GM21529 (cell line): ENCODE measurements around the gene PTK6.
"Not testable (repeated sequence)": the region's sequence is repeated elsewhere in the genome, so short reads cannot be mapped to it uniquely, and the experiment has no call there.

ENCODE experiments used
- ATAC-seq: cut with Tn5 transposase; IDR thresholded peaks from one replicate; pipeline ENCODE4 v1.9.1; 2021; ENCODE audit not compliant: unreplicated experiment

The PTK6 gene

DNA sequence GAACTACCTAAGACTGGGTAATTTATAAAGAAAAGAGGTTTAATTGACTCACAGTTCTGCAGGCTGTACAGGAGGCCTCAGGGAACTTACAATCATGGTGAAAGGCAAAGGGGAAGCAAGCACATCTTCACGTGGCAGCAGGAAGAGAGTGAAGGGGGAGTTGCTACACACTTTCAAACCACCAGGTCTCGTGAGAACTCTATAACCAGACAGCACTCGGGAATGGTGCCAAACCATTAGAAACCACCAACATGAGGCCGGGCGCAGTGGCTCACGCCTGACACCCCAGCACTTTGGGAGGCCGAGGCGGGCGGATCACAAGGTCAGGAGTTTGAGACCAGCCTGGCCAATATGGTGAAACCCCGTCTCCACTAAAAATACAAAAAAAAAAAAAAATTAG lies 22.7 kb downstream of the PTK6 start:
- not testable (repeated sequence) for ATAC-seq

DNA sequence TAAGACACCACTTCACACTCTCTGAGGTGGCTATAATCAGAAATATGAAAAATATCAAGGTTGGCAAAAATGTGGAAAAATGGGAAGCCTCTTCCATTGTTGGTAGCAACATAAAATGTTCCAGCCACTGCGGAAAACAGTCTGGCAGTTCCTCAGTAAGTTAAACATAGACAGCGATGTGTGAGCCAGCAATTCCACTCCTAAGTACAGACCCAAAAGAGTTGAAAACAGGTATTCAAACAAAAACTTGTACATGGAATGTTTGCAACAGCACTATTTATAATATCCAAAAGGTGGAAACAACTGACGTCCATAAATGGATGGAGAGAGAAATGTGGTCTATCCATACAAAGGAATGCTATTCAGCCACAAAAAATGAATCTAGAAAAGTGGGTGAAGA lies 24.0 kb downstream of the PTK6 start:
- ATAC-seq = no peak

DNA sequence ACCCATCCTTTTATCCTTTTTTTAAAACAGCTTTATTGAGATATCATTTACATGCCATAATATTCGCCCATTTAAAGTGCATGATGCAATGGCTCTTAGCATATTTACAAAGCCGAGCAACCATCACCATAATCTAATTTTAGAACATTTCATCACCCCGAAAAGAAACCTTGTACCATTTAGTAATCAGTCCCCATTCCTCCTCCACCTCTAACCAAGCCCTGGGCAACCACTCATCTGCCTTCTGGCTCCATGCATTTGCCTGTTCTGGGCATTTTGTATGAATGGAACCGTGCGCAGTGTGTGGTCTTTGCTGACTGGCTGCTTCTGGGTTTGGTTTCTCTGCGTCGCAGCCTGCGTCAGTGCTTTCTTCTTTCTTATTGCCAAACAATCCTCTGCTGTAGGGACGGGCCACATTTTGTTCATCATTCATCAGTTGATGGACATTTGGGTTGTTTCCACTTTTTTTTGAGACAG lies 28.1 kb downstream of the PTK6 start:
- ATAC-seq = no peak

DNA sequence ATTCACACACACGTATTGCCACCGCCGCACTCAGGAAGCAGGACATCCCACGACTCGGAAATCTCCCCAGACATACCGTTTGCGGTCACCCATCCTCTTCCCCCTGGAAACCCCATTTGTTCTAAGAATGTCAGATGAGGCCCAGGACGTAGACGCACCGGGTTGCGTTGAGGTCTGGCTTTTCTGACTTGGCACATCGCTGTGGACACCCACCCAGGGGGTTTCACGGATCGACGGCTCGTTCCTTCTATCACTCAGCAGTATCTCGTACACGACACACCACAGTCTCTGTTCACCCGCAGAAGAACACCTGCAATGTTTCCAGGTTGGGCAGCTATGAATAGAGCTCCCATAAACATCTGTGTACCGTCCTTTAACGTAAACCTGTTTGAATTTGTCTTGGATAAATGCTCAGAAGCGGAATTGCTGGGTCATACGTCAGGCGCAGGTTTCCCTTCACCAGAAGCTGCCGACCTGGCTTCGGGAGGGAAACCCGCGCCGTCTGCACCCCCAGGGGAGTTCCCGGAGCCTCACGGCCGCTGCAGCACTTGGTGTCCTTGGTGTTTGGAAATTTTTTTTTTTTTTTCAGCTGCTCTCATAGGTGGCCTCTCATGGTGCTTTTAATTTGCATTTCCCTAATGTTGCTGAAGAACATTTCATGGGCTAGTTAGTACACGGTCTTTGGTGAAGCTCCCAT lies 29.0 kb downstream of the PTK6 start:
- no peak for ATAC-seq

DNA sequence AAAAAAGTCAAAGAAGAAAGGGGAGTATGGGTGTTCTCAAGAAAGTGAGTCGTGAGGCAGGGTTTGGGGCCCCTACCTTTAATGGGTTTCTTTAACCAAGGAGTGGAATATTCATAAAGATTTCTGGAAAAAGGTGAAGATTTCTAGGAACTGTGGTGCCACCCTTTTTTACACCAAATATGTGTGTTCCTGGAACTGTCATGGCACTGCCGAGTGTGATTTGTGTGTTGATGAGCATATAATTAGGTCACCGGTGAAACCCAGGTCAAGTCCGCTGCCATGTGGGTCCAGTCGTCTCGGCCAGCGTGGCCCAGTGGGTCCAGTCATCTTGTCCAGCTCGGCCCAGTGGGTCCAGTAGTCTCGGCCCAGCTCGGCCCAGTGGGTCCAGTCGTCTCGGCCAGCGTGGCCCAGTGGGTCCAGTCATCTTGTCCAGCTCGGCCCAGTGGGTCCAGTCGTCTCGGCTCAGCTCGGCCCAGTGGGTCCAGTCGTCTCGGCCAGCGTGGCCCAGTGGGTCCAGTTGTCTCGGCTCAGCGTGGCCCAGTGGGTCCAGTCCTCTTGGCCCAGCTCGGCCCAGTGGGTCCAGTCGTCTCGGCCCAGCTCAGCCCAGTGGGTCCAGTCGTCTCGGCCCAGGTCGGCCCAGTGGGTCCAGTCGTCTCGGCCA lies 30.0 kb downstream of the PTK6 start:
- ATAC-seq = no peak

DNA sequence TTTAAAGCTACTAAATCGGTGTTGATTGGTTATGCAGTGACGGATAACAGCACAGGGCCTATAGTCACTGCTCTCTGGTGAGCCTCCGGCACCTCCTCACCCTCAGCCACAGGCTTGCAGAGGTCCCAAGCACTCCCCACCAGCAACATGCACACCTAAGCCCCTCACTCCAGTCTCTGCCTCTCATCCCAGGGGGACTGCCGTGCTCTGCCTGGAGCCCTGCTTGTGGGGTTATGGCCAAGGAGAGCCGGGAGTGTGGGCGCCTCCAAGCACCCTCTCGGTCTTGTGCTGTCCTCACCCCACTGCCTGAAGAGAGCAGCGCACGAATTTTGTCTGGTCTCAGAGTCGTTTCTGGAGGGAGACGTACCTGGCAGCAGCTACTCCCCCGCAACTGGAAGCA lies 31.5 kb downstream of the PTK6 start:
- no peak for ATAC-seq

DNA sequence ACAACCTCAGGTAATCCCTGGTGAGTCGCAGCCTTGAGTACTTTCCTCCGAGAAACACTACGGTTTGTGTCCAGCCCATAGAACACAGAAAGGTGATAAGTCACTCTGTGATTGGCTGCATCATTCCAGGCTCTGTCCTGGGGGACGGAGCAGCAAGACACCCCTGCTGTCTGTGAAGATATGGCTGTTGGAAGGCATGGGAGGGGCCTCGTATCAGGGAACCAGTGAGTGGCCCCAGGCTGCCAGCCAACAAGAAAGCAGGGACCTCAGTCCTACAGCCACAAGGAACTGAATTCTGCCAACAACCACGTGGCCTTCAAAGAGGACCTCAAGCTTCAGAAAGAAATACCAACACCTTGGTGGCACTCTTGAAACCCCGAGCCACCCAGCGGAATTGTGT lies 31.9 kb downstream of the PTK6 start:
- no peak for ATAC-seq

DNA sequence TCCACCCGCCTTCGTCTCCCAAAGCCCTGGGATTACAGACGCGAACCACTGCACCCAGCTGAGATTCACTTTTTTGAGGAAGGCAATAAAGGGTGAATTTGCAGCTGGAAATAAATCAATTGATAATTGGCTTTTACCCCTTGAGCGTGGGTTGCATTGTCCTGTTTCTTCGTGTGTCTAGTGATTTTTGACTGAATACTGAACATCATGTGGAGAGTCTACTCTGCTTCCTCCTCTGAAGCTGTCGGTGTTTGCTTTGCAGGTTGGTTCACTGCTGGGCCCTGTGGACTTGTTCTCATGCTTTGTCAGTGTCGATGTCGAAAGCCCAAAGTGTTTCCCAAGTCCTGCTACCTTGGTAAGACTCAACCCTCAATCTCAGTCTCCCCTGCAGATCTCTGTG lies 32.5 kb downstream of the PTK6 start:
- no peak for ATAC-seq

DNA sequence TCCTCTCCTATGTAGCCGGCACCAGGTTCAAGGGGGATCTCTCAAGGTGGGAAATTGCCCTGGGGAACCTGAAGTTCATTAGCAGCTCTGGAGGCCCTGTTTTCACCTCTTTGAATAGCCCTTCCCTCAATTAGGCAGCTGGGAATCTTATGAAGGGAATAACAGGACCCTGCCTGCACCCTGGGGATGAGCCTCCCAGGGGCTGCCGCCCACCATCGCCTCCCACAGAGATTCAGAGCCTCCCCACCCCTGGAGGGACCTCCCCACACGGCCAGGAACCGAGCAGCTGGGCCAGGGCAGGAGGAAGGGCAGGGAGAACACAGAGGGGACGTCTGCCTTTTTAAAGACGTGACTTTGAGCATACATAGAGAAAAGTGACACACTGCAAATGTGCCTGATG lies 33.7 kb downstream of the PTK6 start:
- no peak for ATAC-seq

DNA sequence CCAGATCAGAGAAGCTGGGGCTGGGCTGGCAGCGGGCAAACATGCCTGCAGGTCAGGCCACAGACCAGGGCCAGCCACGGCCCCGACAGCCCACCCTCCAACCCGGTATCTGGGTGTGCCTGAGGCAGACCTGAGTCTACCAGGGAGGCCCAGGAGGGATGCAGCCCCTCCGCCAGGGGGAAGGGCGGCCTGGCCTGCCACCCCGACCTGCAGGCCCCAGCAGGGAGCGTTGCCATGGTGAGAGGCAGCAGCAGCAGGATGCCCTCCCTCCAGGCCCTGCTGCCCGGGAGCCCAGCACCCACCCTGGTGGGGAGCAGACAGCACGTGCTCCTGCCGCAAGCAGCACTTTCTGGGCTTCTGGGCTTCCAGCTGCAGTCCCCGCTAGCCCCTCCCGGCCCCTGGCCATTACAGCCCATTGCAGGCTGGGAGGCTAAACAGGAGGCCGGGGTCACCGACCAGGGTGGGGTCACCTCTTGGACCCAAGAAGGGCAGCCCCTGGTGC lies 34.5 kb downstream of the PTK6 start:
- ATAC-seq = no peak

DNA sequence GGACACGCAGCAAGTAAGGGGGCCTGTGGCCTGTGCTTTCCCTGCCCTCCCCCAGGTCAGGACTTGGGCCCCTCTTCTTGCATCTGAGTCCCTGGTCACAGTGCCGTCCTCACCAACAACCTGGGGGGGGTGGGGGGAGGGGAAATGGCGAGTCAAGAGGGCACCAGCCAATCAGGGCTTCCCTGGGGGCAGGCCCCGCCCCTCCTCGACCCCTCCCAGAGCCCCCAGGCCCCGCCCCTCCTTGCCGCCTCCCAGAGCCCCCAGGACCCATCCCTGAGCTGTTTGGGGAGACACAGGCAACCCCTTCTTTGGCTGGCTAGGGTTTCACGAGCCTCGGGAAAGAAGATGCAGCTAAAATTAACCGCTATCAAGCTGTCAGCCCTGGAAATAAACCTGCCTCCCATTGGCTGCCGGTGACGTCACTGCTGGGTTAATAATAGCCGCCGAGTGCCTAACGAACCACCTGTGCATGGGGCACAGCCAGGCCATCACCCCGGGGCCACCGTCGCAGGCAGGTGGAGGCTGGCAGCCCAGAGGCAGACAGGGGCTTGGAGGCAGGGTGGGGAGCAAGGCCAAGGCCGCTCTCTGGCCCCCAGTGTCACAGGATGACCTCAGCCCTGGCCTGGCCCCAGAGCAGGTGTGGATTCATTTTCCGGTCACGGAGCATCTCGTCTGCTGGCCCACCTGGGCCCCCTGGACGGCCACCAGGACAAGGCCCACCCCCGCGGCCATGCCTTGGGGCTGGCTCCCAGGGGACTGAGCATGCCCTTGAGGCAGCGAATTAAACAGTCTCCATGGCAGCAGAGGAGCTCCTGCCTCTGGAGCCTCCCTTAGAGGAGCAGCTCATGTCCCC lies 35.1 kb downstream of the PTK6 start:
- no peak for ATAC-seq

DNA sequence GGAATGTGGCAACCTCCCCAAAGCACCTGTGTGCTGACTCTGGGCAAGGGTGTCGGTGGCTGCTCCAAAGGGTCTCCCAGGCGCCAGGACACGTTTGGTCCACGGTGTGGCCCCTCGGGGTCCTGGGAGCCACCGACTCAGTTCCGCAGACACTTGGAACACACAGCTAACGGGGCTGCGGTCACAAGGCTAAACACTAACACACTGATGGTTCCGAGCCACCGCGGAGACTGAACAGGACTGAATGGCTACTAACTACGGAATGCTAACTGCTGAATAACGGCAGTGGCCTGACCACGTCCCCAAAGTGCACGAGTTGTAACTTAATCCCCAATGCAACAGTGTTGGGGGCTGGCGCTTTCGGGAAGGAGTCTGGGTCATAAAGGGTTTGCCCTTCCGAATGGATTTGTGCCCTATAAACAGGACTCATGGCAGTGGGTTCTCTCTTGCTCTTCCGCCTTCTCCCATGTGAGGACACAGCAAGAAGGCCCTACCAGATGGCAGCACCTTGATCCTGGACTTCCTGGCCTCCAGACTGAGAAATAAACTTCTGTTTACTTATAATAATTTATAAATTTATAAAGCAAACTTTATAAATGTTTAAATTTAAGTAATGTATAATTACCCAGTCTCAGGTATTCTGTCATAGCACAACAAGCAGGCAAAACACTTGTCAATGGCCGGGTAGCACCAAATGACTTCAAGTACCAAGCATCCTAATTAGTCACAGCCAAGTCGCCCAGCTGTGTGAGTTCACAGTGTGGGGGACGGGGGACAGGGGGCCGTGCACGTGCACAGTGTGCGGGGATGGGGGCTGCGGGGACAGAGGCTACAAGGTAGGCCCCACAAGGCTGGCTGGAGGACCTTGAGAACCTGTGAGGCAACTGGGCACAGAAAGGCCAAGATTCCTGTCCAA lies 36.0 kb downstream of the PTK6 start:
- no peak for ATAC-seq

DNA sequence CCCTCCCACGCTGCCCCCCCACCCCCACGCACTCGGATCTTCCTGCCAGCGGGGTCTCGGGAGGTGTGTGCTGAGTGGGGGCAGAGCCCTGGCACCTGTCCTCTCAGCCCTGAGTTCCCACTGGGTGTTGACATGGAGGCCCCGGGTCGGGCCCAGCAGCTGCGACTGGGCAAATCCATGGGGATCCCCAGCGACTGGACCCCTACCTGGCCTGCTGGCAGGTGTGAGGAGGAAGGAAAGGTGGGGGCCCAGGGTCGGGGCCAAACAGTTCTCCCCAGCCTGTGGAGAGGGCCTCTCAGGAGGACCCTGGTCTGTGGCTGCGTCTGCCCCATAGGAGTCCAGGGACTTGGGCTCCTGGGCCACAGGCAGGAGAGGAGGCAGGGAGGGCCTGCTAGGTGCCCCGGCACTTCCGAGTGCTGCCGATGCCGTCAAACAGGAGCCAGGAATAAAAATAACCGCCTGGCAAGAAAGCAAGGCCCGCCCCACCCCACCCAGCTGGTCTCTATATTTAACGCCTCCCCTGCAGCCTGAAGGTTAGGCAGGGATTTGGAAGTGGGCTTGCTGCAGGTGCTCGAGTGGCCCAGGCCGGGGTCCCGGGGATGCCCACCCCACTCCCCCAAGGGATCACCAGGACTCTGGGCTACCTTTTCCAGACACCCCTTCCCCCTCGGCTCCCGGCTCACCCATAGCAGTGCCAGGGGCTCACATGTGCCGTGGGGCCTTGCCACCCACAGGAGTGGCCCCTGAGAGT lies 36.9 kb downstream of the PTK6 start:
- ATAC-seq = no peak

DNA sequence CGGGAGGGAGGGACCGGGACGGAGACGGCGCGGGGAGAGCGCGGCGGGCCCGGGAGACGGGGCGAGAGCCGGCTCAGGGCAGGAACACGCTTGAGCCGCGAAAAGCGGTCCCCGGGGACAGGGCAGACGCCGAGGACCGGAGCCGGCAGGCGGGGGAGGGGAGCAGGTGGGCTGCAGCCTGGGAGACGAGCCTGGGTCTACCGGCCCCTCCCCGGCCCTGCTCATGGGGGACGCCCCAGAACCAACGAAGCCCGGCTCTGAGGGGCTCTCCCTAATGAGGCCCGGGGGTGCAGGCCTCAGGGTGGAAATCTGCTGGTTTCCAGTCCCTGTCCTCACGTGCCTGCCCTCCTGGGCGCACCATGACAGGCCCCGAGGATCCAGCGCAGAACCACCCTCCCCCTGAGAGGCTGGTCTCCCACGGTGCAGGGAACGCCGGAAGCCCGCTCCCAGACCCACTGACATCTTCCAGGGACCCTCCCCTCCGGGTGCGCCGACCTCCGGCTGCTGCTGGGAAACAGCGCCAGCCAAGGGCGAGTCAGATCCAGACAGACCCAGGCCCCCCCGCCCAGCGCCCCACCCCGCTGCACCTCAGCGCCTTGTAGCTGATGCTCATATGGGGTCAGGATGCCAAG lies 37.7 kb downstream of the PTK6 start:
- no peak for ATAC-seq

DNA sequence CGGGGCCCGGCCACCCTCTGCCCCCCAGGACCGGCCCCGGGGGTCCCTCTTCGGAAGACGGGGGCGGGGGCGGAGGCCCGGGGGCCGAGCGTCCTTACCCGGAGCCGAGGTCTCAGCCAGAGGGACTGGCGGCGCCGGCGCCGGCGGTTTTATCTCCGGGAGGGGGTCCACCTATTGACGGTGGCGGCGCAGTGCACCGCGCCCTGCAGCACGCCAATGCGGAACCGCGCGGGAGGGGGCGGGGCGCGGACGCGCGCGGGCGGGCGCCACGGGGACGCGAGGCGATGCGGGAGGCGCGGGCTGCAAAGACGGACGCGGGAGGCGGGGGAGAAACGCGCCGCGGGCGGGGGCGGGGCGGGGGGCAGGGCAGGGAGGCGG lies 38.2 kb downstream of the PTK6 start, which contains the start of gene EEF1A2:
Gene EEF1A2, minus strand, starts transcription at position 124 of the 378 bp plus-strand sequence. CDS start 1,320 bp downstream, outside the sequence.
- ATAC-seq = no peak

DNA sequence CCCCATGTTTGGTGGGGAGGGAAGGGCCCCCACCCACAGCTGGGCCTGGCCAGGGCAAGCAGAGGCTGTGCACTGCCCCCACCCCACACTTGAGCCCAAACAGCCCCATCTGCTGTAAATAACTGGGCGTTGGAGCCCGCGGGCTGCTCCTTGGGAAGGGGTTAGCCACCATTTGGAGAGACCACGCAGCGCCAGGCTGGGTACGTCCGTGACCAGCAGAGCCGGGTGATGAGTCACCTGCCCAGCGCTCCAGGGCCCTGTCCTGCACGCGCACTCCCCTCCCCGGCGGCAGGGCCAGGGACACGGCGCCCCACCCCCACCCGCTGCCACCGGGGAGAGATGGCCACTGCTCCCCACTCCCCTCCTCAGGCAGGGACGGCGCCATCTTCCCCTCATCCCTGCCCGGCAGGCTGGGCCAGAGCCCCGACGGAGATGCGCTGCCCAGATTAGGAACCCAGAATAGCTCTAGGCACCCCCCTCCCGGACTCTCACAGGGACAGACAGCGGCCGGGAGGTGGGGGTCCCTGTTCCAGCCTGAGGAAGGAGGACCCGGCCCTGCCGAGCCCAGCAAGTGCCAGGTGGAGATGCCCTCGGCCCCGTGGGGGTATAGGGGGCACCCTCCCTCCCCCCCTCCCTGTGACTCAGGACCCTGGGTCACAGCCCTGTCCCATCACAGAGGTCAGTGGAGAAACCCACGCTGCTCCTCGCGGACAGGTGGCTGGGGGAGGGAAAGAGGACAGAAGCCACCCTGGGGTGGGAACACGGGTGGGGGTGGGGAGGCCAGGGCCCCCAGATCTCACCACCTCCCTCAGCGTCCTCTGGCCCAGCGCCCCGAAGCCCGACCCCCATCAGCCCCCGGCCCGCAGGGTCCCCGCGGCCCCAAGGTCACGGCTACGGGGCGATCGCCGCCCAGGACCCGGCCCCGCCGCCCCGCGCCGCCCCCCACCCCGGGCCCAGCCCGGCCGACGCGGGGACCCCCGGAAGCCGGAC lies 38.9 kb downstream of the PTK6 start:
- no peak for ATAC-seq

DNA sequence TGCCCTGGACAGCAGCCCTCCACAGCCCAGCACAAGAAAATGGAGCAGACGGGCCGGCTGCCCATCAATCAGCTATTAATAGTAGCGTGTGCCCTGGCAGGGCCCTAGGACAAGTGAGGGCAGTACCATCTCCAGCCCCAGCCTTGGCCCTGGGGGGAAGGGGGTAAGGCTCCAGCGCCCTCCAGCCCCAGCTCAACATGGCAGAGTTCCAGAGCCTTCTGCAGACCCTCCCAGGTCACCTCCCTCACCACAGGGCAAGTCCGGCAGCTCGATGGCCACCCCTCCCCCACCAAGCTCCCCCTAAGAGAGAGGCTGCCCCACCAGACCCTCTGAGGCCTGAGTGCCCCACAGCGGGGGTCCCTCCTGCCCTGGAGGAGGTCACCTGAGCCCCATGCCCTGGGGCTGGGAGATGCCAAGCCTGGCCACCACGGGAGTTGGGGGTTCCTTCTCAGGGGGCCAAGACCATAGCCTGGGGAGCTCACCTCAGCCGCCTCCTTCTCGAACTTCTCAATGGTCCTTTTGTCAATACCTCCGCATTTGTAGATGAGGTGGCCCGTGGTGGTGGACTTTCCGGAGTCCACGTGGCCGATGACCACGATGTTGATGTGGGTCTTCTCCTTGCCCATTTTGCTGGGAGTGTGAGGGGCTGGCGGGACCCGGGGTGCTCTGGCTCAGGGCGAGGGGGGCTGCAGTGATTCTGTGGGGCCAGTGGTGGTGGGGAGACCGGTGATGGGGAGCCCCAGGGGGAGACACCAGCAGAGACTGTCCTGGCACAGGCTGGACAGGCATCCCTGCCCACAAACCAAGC lies 39.8 kb downstream of the PTK6 start:
- no peak for ATAC-seq
